Keratinocyte (primary cell): ENCODE data around the gene ZDHHC6. TPM values are rescaled to one million over a fixed set of nuclear protein-coding genes. Genes with fewer than 3 reads are reported as not detected.

Experiments used
- DNase-seq: peaks from one replicate; pipeline ENCODE4 v3.0.0-alpha.2; 2011; ENCODE audit warnings: low read depth, missing footprints, low spot score
- FAIRE-seq: peaks from 2 replicates; lab custom pipeline; 2011; peaks lifted over from hg19 to GRCh38; lab: Jason Lieb, UNC
- H2AFZ ChIP-seq: 2 replicates; pipeline ENCODE4 v1.6.0; 2012; ENCODE audit warnings: low read length, control low read depth, inconsistent platforms; ENCODE audit not compliant: control insufficient read depth
- H3K27ac ChIP-seq: 2 replicates; pipeline ENCODE4 v1.5.1; 2011; ENCODE audit warnings: low read length; ENCODE audit not compliant: control insufficient read depth, insufficient read depth
- H3K27me3 ChIP-seq: 3 replicates; pipeline ENCODE4 v1.6.0; 2011; ENCODE audit warnings: low read length; ENCODE audit not compliant: control insufficient read depth, insufficient read depth; ENCODE audit errors: extremely low read depth
- H3K36me3 ChIP-seq, 2 experiments: 2 replicates in 1 of 2; 3 replicates in 1 of 2; pipeline ENCODE4 v1.5.1; 2011; ENCODE audit warnings: low read length in 2 of 2, mild to moderate bottlenecking in 1 of 2; ENCODE audit not compliant: control insufficient read depth in 2 of 2, insufficient read depth in 2 of 2; ENCODE audit errors: extremely low read depth in 1 of 2
- H3K4me1 ChIP-seq: 3 replicates; pipeline ENCODE4 v1.5.1; 2011; ENCODE audit warnings: low read length; ENCODE audit not compliant: control insufficient read depth, insufficient read depth; ENCODE audit errors: extremely low read depth
- H3K4me2 ChIP-seq: 3 replicates; pipeline ENCODE4 v1.6.0; 2011; ENCODE audit warnings: low read depth, low read length; ENCODE audit not compliant: control insufficient read depth, insufficient read depth; ENCODE audit errors: extremely low read depth
- H3K4me3 ChIP-seq, 3 experiments: fragments of 200-600 bp in 1 of 3; sonication (generic) in 1 of 3; 2 replicates in 2 of 3; 3 replicates in 1 of 3; pipeline ENCODE4 v1.5.1; 2011 to 2016; ENCODE audit warnings: low read length in 3 of 3, mild to moderate bottlenecking in 3 of 3, control low read depth in 2 of 3, inconsistent platforms in 1 of 3, low read depth in 1 of 3, mixed read lengths in 1 of 3, mixed run types in 1 of 3, moderate library complexity in 1 of 3; ENCODE audit not compliant: control insufficient read depth in 2 of 3, insufficient read depth in 2 of 3; ENCODE audit errors: extremely low read depth in 1 of 3
- H3K79me2 ChIP-seq: 2 replicates; pipeline ENCODE4 v1.6.0; 2012; ENCODE audit warnings: low read length; ENCODE audit not compliant: control insufficient read depth, insufficient read depth
- H3K9ac ChIP-seq: 3 replicates; pipeline ENCODE4 v1.6.0; 2011; ENCODE audit warnings: low read length; ENCODE audit not compliant: control insufficient read depth, insufficient read depth; ENCODE audit errors: extremely low read depth
- H3K9me1 ChIP-seq: 3 replicates; pipeline ENCODE4 v1.6.0; 2011; ENCODE audit warnings: low read length; ENCODE audit not compliant: control insufficient read depth, insufficient read depth; ENCODE audit errors: extremely low read depth
- H3K9me3 ChIP-seq: 2 replicates; pipeline ENCODE4 v1.5.1; 2012; ENCODE audit warnings: low read depth, low read length; ENCODE audit not compliant: control insufficient read depth
- H4K20me1 ChIP-seq: 3 replicates; pipeline ENCODE4 v1.6.0; 2011; ENCODE audit warnings: low read length; ENCODE audit not compliant: control insufficient read depth, insufficient read depth; ENCODE audit errors: extremely low read depth
- CTCF ChIP-seq, 3 experiments: IDR thresholded peaks in 1 of 3; conservative IDR thresholded peaks in 1 of 3; optimal IDR thresholded peaks in 1 of 3; 2 replicates in 2 of 3; 3 replicates in 1 of 3; pipeline versions ENCODE3 to v1.5.1; 2011; ENCODE audit warnings: low read length in 3 of 3, mild to moderate bottlenecking in 3 of 3, moderate library complexity in 2 of 3, control low read depth in 1 of 3, inconsistent platforms in 1 of 3; ENCODE audit not compliant: insufficient read depth in 2 of 3; ENCODE audit errors: extremely low read depth in 1 of 3
- EZH2 ChIP-seq: IDR thresholded peaks from one replicate; pipeline ENCODE4 v1.6.1; 2012; ENCODE audit warnings: inconsistent platforms, mild to moderate bottlenecking, low read length, moderate library complexity
- dilution Hi-C: fragments of 300-500 bp; cut with MboI; formaldehyde crosslinking; loops from one replicate; pipeline ENCODE4 v1.7.0; 2020; ENCODE audit warnings: low sequenced_read_pairs; ENCODE audit not compliant: extremely low pct_ligation_motif_present
- polyA plus RNA-seq, 5 experiments: library from polyadenylated mRNA; depleted of rRNA in 3 of 5; stranded (reverse) in 3 of 5; stranded (forward) in 1 of 5; unstranded in 1 of 5; fragments of >200 nt; gene quantifications; 1 replicate in 1 of 5; 2 replicates in 3 of 5; 3 replicates in 1 of 5; pipeline versions ENCODE4 v1.2.1 to v1.2.3, GENCODE V29; 2011 to 2012; ENCODE audit warnings: missing spikeins in 2 of 5, low read depth in 1 of 5, low replicate concordance in 1 of 5

ZDHHC6 gene
- polyA plus RNA-seq, 1 donor (not counting 4 experiments of a cell fraction or from before 2014, with no cell fraction given): 34.2 TPM

- H3K4me3 ChIP-seq: no peak overlapping the region
- no peak overlapping the region for H3K9ac ChIP-seq
- H3K36me3 ChIP-seq: peaks cover 4 to 5% of the 10 kb centered on the region in 2 experiments
- H4K20me1 ChIP-seq: no peaks in the 10 kb centered on the region
- H3K9me1 ChIP-seq: no peaks in the 10 kb centered on the region
- H3K27ac ChIP-seq: no peak overlapping the region
- H3K9me3 ChIP-seq: no peaks in the 10 kb centered on the region
- FAIRE-seq: no peak
- H2AFZ ChIP-seq: no peak overlapping the region
- H3K4me1 ChIP-seq: no peaks in the 10 kb centered on the region
- H3K4me2 ChIP-seq: no peak overlapping the region
- no peak for DNase-seq
- TF ChIP-seq CTCF (optimal IDR thresholded peaks at IDR 0.05 in 1 of 3, IDR thresholded peaks at IDR 0.05 in 1 of 3, conservative IDR thresholded peaks at IDR 0.05 in 1 of 3; ENCODE audit: extremely low read depth in 1 of 3, insufficient read depth in 2 of 3, low read length in 3 of 3) (no peak), EZH2 (no peak)
- dilution Hi-C loops: no loop called here
- no peaks in the 10 kb centered on the region for H3K79me2 ChIP-seq
- H3K27me3 ChIP-seq: no peaks in the 10 kb centered on the region
Observed at GRCh38 chr10:112426111-112426510, 20.6 kb downstream of the ZDHHC6 start.

GRCh38 chr10:112424651-112425050, 22.1 kb downstream of the ZDHHC6 start:
- FAIRE-seq (no peak), DNase-seq (no peak)
- Histone ChIP-seq H3K9me1 (no peaks in the 10 kb centered on the region), H3K36me3 (peaks cover 3 to 4% of the 10 kb centered on the region in 2 experiments), H3K79me2 (no peaks in the 10 kb centered on the region), H3K9ac (no peak overlapping the region), H3K9me3 (no peaks in the 10 kb centered on the region), H3K27ac (no peak overlapping the region), H3K4me3 (no peak overlapping the region), H2AFZ (no peak overlapping the region), H4K20me1 (no peaks in the 10 kb centered on the region), H3K4me1 (no peaks in the 10 kb centered on the region), H3K4me2 (no peak overlapping the region), H3K27me3 (no peaks in the 10 kb centered on the region)
- dilution Hi-C loops: no loop called here
- TF ChIP-seq EZH2: no peak
- no peak for TF ChIP-seq CTCF (optimal IDR thresholded peaks at IDR 0.05 in 1 of 3, IDR thresholded peaks at IDR 0.05 in 1 of 3, conservative IDR thresholded peaks at IDR 0.05 in 1 of 3; ENCODE audit: extremely low read depth in 1 of 3, insufficient read depth in 2 of 3, low read length in 3 of 3)
